K562 (cell line): ENCODE data around the gene VWA7. TPM values are rescaled to one million over a fixed set of nuclear protein-coding genes. Genes with fewer than 3 reads are reported as not detected.

Experiments used
- DACH1 ChIP-seq: fragments of 450-650 bp; IDR thresholded peaks from 2 replicates; pipeline ENCODE4 v1.6.1; 2018; ENCODE audit not compliant: partially characterized antibody
- ERF ChIP-seq: fragments of 450-650 bp; formaldehyde crosslinking; IDR thresholded peaks from 2 replicates; pipeline ENCODE4 v1.4.0; 2020; ENCODE audit warnings: mild to moderate bottlenecking, mixed read lengths
- GATA2 ChIP-seq: sonication (generic); formaldehyde crosslinking; IDR thresholded peaks from 2 replicates; pipeline ENCODE4 v1.4.0; 2020; ENCODE audit warnings: mild to moderate bottlenecking, missing genetic modification reagents
- GATAD2A ChIP-seq: fragments of 450-650 bp; IDR thresholded peaks from 2 replicates; pipeline ENCODE4 v1.6.1; 2017
- MAX ChIP-seq: sonication (generic); formaldehyde crosslinking; IDR thresholded peaks from 2 replicates; pipeline ENCODE4 v1.9.0; 2022; ENCODE audit warnings: mild to moderate bottlenecking, missing genetic modification reagents
- MCM3 ChIP-seq: fragments of 450-650 bp; IDR thresholded peaks from 2 replicates; pipeline ENCODE4 v1.6.1; 2016
- MIER1 ChIP-seq: fragments of 450-650 bp; IDR thresholded peaks from 2 replicates; pipeline ENCODE4 v1.6.1; 2016; ENCODE audit warnings: antibody characterized with exemption, mild to moderate bottlenecking, low read depth
- MTF1 ChIP-seq: fragments of 250-450 bp; sonication (Bioruptor Pico); IDR thresholded peaks from 2 replicates; pipeline ENCODE4 v1.9.0; 2021; ENCODE audit warnings: moderate library complexity, mild to moderate bottlenecking, inconsistent platforms, borderline replicate concordance
- NCOR1 ChIP-seq: fragments of 450-650 bp; IDR thresholded peaks from 2 replicates; pipeline ENCODE4 v1.6.1; 2016; ENCODE audit warnings: mild to moderate bottlenecking, moderate library complexity
- PPARD ChIP-seq: fragments of 250-450 bp; sonication (Bioruptor Pico); IDR thresholded peaks from 2 replicates; pipeline ENCODE4 v1.8.0; 2022; ENCODE audit warnings: inconsistent platforms, mild to moderate bottlenecking, moderate library complexity
- RFX1 ChIP-seq: fragments of 450-650 bp; IDR thresholded peaks from 2 replicates; pipeline ENCODE4 v1.6.1; 2016; ENCODE audit warnings: mild to moderate bottlenecking, moderate library complexity
- SMAD2 ChIP-seq: fragments of 150-350 bp; IDR thresholded peaks from 2 replicates; pipeline ENCODE4 v1.6.1; 2014; ENCODE audit warnings: low read depth, mild to moderate bottlenecking, low read length
- SRSF3 ChIP-seq: fragments of 200-400 bp; formaldehyde crosslinking; IDR thresholded peaks from 2 replicates; pipeline ENCODE4 v1.6.1; 2016; ENCODE audit warnings: mild to moderate bottlenecking, low read length, moderate library complexity; ENCODE audit not compliant: insufficient read depth
- TEAD1 ChIP-seq, 2 experiments: fragments of 450-650 bp in 1 of 2; sonication (generic) in 1 of 2; formaldehyde crosslinking; IDR thresholded peaks; 2 replicates each; pipeline versions ENCODE4 v1.4.0 to v1.8.0; 2020 to 2022; ENCODE audit warnings: mild to moderate bottlenecking in 2 of 2, missing genetic modification reagents in 1 of 2
- XRCC3 ChIP-seq: fragments of 450-650 bp; IDR thresholded peaks from 2 replicates; pipeline ENCODE4 v1.6.1; 2017; ENCODE audit warnings: mild to moderate bottlenecking, moderate library complexity
- ZBTB11 ChIP-seq, 3 experiments: fragments of 200-800 bp in 1 of 3; fragments of 250-450 bp in 1 of 3; fragments of 450-650 bp in 1 of 3; sonication (Bioruptor Pico) in 1 of 3; sonication (Bioruptor generic) in 1 of 3; formaldehyde crosslinking in 1 of 3; IDR thresholded peaks; 2 replicates each; pipeline versions ENCODE4 v1.6.1 to v1.8.0; 2016 to 2022; ENCODE audit warnings: mild to moderate bottlenecking in 2 of 3, missing genetic modification characterization in 2 of 3, missing compliant biosample characterization in 1 of 3, moderate library complexity in 1 of 3
- ZC3H4 ChIP-seq: sonication (generic); formaldehyde crosslinking; IDR thresholded peaks from 2 replicates; pipeline ENCODE4 v1.9.0; 2021; ENCODE audit warnings: missing genetic modification reagents, borderline replicate concordance
- ZNF121 ChIP-seq: sonication (generic); formaldehyde crosslinking; conservative IDR thresholded peaks from 2 replicates; pipeline ENCODE4 v1.8.0; 2022; ENCODE audit warnings: missing genetic modification reagents
- ZNF324 ChIP-seq: fragments of 250-450 bp; sonication (Bioruptor Pico); IDR thresholded peaks from 2 replicates; pipeline ENCODE4 v1.4.0; 2020; ENCODE audit warnings: mild to moderate bottlenecking
- ZNF436 ChIP-seq: fragments of 250-450, 450-650 bp; sonication (Bioruptor Pico); formaldehyde crosslinking; IDR thresholded peaks from 2 replicates; pipeline ENCODE4 v1.7.0; 2020; ENCODE audit warnings: mild to moderate bottlenecking
- polyA plus RNA-seq, 8 experiments: library from polyadenylated mRNA; depleted of rRNA in 4 of 8; stranded (reverse) in 5 of 8; unstranded in 3 of 8; fragments of >200 nt; fragmentation: Nextera tagmentation in 2 of 8; fragmentation: Illumina TruSeq in 1 of 8; extraction: Ambion mirVana in 2 of 8; extraction: Trizol in 1 of 8; gene quantifications; 2 replicates each; pipeline versions ENCODE4 v1.2.1 to v1.2.3, GENCODE V29; 2011 to 2014; ENCODE audit warnings: inconsistent platforms in 1 of 8, missing spikeins in 1 of 8
- total RNA-seq, 7 experiments: library from RNA; depleted of rRNA in 6 of 7; stranded (reverse); fragments of >200 nt in 6 of 7; fragmentation: Illumina TruSeq in 2 of 7; extraction: Trizol in 2 of 7; gene quantifications; 2 replicates each; pipeline versions ENCODE4 v1.2.1 to v1.2.3, GENCODE V29; 2011 to 2021; ENCODE audit warnings: low replicate concordance in 1 of 7
- TF ChIP-seq, protein P1 (sequence below): sonication (generic); formaldehyde crosslinking; IDR thresholded peaks from 2 replicates; pipeline ENCODE4 v1.8.1; 2023; ENCODE audit warnings: mild to moderate bottlenecking, missing genetic modification reagents, moderate library complexity
- TF ChIP-seq, protein P2 (sequence below): fragments of 250-450 bp; sonication (Bioruptor Pico); IDR thresholded peaks from 2 replicates; pipeline ENCODE4 v1.5.0; 2021

The VWA7 gene
- total and polyA plus RNA-seq, 9 of the 15 experiments (the other 6 are each of a cell fraction or from before 2014, with no cell fraction given) = 0.18 to 2.9 (median 0.95) TPM

- TF ChIP-seq GATA2 (CRISPR knock-in tag) (no peak), NCOR1 (no peak), RFX1 (no peak), MTF1 (no peak), ZC3H4 (CRISPR knock-in tag) (no peak), MIER1 (no peak), XRCC3 (no peak), ZNF436 (CRISPR knock-in tag) (peak; percentile 64; the same call in 1 of the 2 replicates), MAX (peak; percentile 8; the same call in 1 of the 2 replicates), ZNF324 (CRISPR knock-in tag) (0 out of 2 replicates have a peak, but pooled peaks have one; percentile 6), ERF (CRISPR knock-in tag) (peak; percentile 60; the same call in 1 of the 2 replicates), SMAD2 (no peak), DACH1 (no peak), ZNF121 (peak; percentile 32; the same call in 1 of the 2 replicates), SRSF3 (no peak), GATAD2A (no peak), ZBTB11 (CRISPR knock-in tag; IDR thresholded peaks at IDR 0.05) (peak in 1 of 3 experiments; percentile 35; a peak in 1 of 6 replicates), TEAD1 (CRISPR knock-in tag; IDR thresholded peaks at IDR 0.05) (peak in 1 of 2 experiments; percentile 52; a peak in 1 of 4 replicates), PPARD (CRISPR knock-in tag) (no peak), MCM3 (no peak)
- TF ChIP-seq, protein P1, sequence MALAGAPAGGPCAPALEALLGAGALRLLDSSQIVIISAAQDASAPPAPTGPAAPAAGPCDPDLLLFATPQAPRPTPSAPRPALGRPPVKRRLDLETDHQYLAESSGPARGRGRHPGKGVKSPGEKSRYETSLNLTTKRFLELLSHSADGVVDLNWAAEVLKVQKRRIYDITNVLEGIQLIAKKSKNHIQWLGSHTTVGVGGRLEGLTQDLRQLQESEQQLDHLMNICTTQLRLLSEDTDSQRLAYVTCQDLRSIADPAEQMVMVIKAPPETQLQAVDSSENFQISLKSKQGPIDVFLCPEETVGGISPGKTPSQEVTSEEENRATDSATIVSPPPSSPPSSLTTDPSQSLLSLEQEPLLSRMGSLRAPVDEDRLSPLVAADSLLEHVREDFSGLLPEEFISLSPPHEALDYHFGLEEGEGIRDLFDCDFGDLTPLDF (CRISPR knock-in tag) = no peak; the same call in 1 of the 2 replicates
- TF ChIP-seq, protein P2, sequence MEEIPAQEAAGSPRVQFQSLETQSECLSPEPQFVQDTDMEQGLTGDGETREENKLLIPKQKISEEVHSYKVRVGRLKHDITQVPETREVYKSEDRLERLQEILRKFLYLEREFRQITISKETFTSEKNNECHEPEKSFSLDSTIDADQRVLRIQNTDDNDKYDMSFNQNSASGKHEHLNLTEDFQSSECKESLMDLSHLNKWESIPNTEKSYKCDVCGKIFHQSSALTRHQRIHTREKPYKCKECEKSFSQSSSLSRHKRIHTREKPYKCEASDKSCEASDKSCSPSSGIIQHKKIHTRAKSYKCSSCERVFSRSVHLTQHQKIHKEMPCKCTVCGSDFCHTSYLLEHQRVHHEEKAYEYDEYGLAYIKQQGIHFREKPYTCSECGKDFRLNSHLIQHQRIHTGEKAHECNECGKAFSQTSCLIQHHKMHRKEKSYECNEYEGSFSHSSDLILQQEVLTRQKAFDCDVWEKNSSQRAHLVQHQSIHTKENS (CRISPR knock-in tag) = no peak
Observed at GRCh38 chr6:31736021-31736767, 40.9 kb downstream of the VWA7 start, which contains the start of gene CLIC1 (continued).
